Skeletal muscle tissue (tissue), 4 donors: ENCODE results near the gene ACSL1. TPM values are rescaled to one million over a fixed set of nuclear protein-coding genes. Genes with fewer than 3 reads are reported as not detected.
A peak's percentile ranks its signal among the peaks of the same experiment; 100 is the strongest.

Source experiments
- H3K27ac ChIP-seq: one replicate; pipeline ENCODE4 v1.7.0; 2013; ENCODE audit warnings: mild to moderate bottlenecking, low read depth, low read length, inconsistent platforms
- H3K27me3 ChIP-seq, 3 donors: one replicate each; pipeline ENCODE4 v1.7.0; 2013; ENCODE audit warnings: low read length in 3 of 3; ENCODE audit not compliant: control insufficient read depth in 3 of 3, insufficient read depth in 3 of 3
- H3K36me3 ChIP-seq, 3 donors: one replicate each; pipeline ENCODE4 v1.7.0; 2013; ENCODE audit warnings: low read length in 3 of 3; ENCODE audit not compliant: control insufficient read depth in 3 of 3, insufficient read depth in 3 of 3
- H3K4me1 ChIP-seq, 3 donors: one replicate each; pipeline ENCODE4 v1.7.0; 2013; ENCODE audit warnings: low read length in 3 of 3, mild to moderate bottlenecking in 3 of 3; ENCODE audit not compliant: control insufficient read depth in 3 of 3, insufficient read depth in 3 of 3
- H3K4me3 ChIP-seq, 3 donors: one replicate each; pipeline ENCODE4 v1.7.0; 2013; ENCODE audit warnings: low read length in 3 of 3
- H3K9ac ChIP-seq, 3 donors: one replicate each; pipeline ENCODE4 v1.7.0; 2013; ENCODE audit warnings: low read length in 3 of 3, mild to moderate bottlenecking in 3 of 3, moderate library complexity in 2 of 3, low read depth in 1 of 3
- H3K9me3 ChIP-seq, 3 donors: one replicate each; pipeline ENCODE4 v1.7.0; 2013; ENCODE audit warnings: low read length in 3 of 3; ENCODE audit not compliant: control insufficient read depth in 3 of 3
- total RNA-seq: library from RNA; depleted of rRNA; stranded (reverse); fragments of >200 nt; gene quantifications from one replicate; pipeline ENCODE4 v1.2.3, GENCODE V29; 2014
- donor health status: Osteomylitis.

Gene ACSL1
- total RNA-seq, 1 donor from 2014 or later: 123 TPM

- Histone ChIP-seq H3K36me3 (no peaks in the 10 kb centered on the region), H3K9ac (peak overlapping the region; percentile 87 to 92 (median 88)), H3K27ac (peak overlapping the region; percentile 84), H3K4me1 (peaks cover 45 to 65% (median 51%) of the 10 kb centered on the region in 3 donors), H3K4me3 (peak overlapping the region; percentile 81 to 88 (median 85)), H3K9me3 (no peaks in the 10 kb centered on the region), H3K27me3 (no peaks in the 10 kb centered on the region)
Observed at GRCh38 chr4:184824081-184824775, 1.5 kb downstream of the ACSL1 start.

- peaks cover 55 to 76% (median 63%) of the 10 kb centered on the region in 3 donors for H3K4me1 ChIP-seq
- H3K9ac ChIP-seq: peak overlapping the region in 1 of 3 donors; percentile 92
- no peaks in the 10 kb centered on the region for H3K27me3 ChIP-seq
- H3K27ac ChIP-seq: no peak overlapping the region
- no peaks in the 10 kb centered on the region for H3K9me3 ChIP-seq
- peak overlapping the region in 1 of 3 donors; percentile 52 for H3K4me3 ChIP-seq
- H3K36me3 ChIP-seq: no peaks in the 10 kb centered on the region
Observed at GRCh38 chr4:184823014-184823413, 2.8 kb downstream of the ACSL1 start.

DNA sequence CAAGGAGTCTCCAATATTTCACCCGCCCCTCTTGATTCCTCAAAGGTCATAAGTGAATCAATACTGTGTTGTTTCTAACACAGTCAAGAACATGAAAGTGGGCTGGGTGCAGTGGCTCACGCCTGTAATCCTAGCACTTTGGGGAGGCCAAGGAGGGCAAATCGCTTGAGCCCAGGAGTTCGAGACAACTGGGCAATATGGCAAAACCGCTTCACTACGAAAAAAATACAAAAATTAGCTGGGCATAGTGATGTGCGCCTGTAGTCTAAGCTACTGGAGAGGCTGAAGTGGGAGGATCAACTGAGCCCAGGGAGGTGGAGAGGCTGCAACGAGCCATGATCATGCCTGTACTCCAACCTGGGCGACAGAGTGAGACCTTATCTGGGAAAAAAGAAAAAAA is 3.4 kb downstream of the ACSL1 start:
- Histone ChIP-seq H3K36me3 (no peaks in the 10 kb centered on the region), H3K9ac (peak overlapping the region in 1 of 3 donors; percentile 92), H3K27ac (no peak overlapping the region), H3K4me3 (peak overlapping the region in 1 of 3 donors; percentile 52), H3K4me1 (peaks cover 62 to 81% (median 69%) of the 10 kb centered on the region in 3 donors), H3K27me3 (no peaks in the 10 kb centered on the region), H3K9me3 (no peaks in the 10 kb centered on the region)

DNA sequence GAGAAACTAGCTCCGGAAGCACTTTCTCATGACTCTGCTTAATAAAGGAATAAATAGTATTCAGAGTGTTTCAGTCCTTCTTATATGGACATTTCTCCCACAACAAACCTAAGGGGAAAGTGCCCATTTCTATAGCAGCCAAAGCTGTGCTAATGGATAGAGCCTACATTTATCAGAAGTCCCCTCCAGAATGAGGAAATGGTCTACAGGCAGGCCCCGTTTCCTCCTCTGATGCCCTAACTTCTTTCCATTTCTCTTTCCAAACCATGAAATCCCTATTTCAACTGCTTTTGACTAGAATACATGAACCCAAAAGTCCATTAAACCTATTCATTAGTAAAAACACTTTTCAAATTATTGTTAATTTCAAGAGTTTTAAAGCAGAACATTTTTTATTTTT is 4.5 kb downstream of the ACSL1 start:
- peak overlapping the region in 2 of 3 donors; percentile 28 to 41 for H3K4me3 ChIP-seq

GRCh38 chr4:184819786-184820185 is 6.0 kb downstream of the ACSL1 start:
- peak overlapping the region in 1 of 3 donors; percentile 73 for H3K9ac ChIP-seq
- H3K27ac ChIP-seq: peak overlapping the region; percentile 99
- no peaks in the 10 kb centered on the region for H3K36me3 ChIP-seq
- peak overlapping the region in 2 of 3 donors; percentile 34 to 49 for H3K4me3 ChIP-seq
- no peaks in the 10 kb centered on the region for H3K27me3 ChIP-seq
- H3K9me3 ChIP-seq: no peaks in the 10 kb centered on the region
- peaks cover 76 to 88% (median 78%) of the 10 kb centered on the region in 3 donors for H3K4me1 ChIP-seq

More for the DNA sequence above, 4.5 kb downstream of the ACSL1 start:
- Histone ChIP-seq H3K27ac (peak overlapping the region; percentile 63), H3K9ac (peak overlapping the region; percentile 36 to 75 (median 51)), H3K36me3 (no peaks in the 10 kb centered on the region), H3K9me3 (no peaks in the 10 kb centered on the region), H3K4me1 (peaks cover 65 to 81% (median 65%) of the 10 kb centered on the region in 3 donors), H3K27me3 (no peaks in the 10 kb centered on the region)

- H3K9ac ChIP-seq: peak overlapping the region; percentile 1 to 82 (median 68)
- H3K27me3 ChIP-seq: no peaks in the 10 kb centered on the region
- H3K27ac ChIP-seq: peak overlapping the region; percentile 99
- H3K9me3 ChIP-seq: no peaks in the 10 kb centered on the region
- peaks cover 69 to 88% (median 79%) of the 10 kb centered on the region in 3 donors for H3K4me1 ChIP-seq
- H3K4me3 ChIP-seq: peak overlapping the region in 2 of 3 donors; percentile 17 to 58
- H3K36me3 ChIP-seq: no peaks in the 10 kb centered on the region
Observed at GRCh38 chr4:184818216-184818564, 7.6 kb downstream of the ACSL1 start.

- H3K27ac ChIP-seq: peak overlapping the region; percentile 99
- peak overlapping the region in 2 of 3 donors; percentile 23 to 58 for H3K4me3 ChIP-seq
- no peaks in the 10 kb centered on the region for H3K27me3 ChIP-seq
- no peaks in the 10 kb centered on the region for H3K9me3 ChIP-seq
- H3K36me3 ChIP-seq: no peaks in the 10 kb centered on the region
- H3K4me1 ChIP-seq: peaks cover 73 to 89% (median 79%) of the 10 kb centered on the region in 3 donors
- H3K9ac ChIP-seq: peak overlapping the region; percentile 1 to 82 (median 68)
Observed at GRCh38 chr4:184817494-184818215, 8.1 kb downstream of the ACSL1 start.

- peak overlapping the region; percentile 44 to 82 (median 68) for H3K9ac ChIP-seq
- H3K9me3 ChIP-seq: no peaks in the 10 kb centered on the region
- peak overlapping the region in 1 of 3 donors; percentile 58 for H3K4me3 ChIP-seq
- no peaks in the 10 kb centered on the region for H3K27me3 ChIP-seq
- peak overlapping the region; percentile 99 for H3K27ac ChIP-seq
- H3K36me3 ChIP-seq: no peaks in the 10 kb centered on the region
- H3K4me1 ChIP-seq: peaks cover 79 to 90% (median 80%) of the 10 kb centered on the region in 3 donors
Observed at GRCh38 chr4:184816962-184817361, 8.8 kb downstream of the ACSL1 start.

DNA sequence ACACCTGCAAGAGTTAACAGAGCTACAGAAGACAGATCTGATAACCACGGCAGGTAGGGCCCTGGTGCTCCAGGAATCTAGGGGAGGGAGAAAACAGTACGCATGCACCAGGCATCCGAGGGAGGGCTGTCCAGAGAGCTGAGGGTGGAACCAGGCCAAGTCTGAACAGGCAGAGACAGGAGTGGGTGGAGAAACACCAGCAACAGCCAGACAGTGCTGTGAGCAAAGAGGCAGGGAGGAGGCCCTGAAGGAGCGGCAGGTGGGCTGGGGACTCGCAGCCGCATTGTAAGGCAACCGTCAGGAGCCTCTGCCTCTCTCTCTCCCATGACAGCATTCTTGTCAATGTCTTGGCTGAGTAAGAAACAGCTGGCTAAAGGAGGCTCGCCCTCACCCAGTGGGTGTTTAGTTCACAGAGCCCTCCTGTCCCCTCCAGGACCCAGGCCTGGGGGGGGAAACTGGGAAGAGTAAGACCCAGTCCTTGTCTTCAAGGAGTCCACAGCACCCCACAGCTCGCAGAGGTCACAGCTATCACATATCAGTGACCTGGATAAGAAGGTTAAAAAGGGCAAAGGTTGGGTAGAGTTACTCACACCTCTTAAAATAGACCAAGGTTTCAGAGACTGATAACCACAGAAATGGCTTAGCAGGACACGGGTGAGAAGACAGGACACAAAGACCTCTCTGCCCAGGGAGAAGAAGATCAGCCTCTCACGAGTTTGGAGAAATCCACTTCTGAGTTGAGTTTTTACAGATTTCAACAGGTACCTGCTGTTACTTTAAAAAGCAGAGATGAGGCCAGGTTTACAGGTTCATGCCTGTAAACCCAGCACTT is 10.5 kb downstream of the ACSL1 start:
- no peaks in the 10 kb centered on the region for H3K27me3 ChIP-seq
- peak overlapping the region; percentile 7 to 58 (median 54) for H3K4me3 ChIP-seq
- H3K36me3 ChIP-seq: no peaks in the 10 kb centered on the region
- peak overlapping the region; percentile 68 to 77 (median 73) for H3K9ac ChIP-seq
- H3K27ac ChIP-seq: peak overlapping the region; percentile 99
- no peaks in the 10 kb centered on the region for H3K9me3 ChIP-seq
- H3K4me1 ChIP-seq: peaks cover 81 to 95% (median 83%) of the 10 kb centered on the region in 3 donors
